ENCODE results near the gene PNO1.

The PNO1 gene

DNA sequence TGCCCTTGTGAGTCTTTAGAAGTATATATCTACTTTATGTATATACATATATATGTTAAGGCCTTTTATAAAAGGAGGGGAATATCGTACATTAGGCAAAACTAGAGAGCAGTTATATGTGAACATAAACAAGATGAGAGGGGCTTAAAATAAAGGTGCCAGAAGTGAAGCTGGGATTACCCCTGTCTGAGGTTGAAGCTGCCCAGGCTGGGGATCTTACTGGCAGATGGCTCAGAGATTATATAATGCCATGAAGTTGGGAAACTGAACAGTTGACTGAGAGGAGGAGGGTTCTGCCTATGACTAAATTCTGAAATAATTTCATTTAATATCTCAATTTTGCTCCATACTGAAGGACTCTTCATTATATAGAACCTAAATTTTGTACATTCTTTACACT lies 6.0 kb downstream of the PNO1 start:
- in situ Hi-C loops (cut with HindIII; ENCODE audit: low pct_ligation_motif_present, low sequenced_read_pairs) = no loop called here

DNA sequence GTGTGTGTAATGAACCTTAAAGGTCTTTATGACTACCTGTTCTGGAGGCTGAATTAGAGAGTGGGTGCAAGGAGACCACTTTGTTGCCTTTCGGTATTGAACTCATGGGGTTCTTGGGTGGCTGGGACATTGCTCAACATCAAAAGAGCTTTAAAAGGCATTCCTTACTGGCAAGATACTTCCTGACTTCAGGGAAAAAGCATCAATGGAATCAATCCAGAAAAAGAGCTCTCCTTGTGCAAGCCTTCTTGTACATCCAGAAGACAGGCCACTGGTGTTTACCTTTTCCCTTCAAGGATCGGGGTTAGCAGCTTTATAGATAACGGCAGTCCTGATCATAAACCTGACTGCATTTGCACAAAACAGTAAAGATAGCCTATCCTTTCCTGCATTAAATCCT lies 9.5 kb downstream of the PNO1 start:
- no peaks in the 10 kb centered on the region for H3K27me3 ChIP-seq (replicated peaks)
- no peak for DNase-seq
- in situ Hi-C loops (cut with HindIII; ENCODE audit: low pct_ligation_motif_present, low sequenced_read_pairs) = no loop called here
- H3K36me3 ChIP-seq (replicated peaks) = peaks cover 29% of the 10 kb centered on the region
- H3K4me3 ChIP-seq (ENCODE audit: low read depth, low read length) = no peak overlapping the region
- no peak overlapping the region for H3K27ac ChIP-seq
- TF ChIP-seq, protein P1, sequence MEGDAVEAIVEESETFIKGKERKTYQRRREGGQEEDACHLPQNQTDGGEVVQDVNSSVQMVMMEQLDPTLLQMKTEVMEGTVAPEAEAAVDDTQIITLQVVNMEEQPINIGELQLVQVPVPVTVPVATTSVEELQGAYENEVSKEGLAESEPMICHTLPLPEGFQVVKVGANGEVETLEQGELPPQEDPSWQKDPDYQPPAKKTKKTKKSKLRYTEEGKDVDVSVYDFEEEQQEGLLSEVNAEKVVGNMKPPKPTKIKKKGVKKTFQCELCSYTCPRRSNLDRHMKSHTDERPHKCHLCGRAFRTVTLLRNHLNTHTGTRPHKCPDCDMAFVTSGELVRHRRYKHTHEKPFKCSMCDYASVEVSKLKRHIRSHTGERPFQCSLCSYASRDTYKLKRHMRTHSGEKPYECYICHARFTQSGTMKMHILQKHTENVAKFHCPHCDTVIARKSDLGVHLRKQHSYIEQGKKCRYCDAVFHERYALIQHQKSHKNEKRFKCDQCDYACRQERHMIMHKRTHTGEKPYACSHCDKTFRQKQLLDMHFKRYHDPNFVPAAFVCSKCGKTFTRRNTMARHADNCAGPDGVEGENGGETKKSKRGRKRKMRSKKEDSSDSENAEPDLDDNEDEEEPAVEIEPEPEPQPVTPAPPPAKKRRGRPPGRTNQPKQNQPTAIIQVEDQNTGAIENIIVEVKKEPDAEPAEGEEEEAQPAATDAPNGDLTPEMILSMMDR (IDR thresholded peaks at IDR 0.05; ENCODE audit: low read depth, low read length, missing control alignments) = no peak

More for the DNA sequence above, 6.0 kb downstream of the PNO1 start:
- peaks cover 36% of the 10 kb centered on the region for H3K36me3 ChIP-seq (replicated peaks)
- TF ChIP-seq, protein P1 (IDR thresholded peaks at IDR 0.05; ENCODE audit: low read depth, low read length, missing control alignments) = no peak
- no peak overlapping the region for H3K27ac ChIP-seq
- DNase-seq = no peak
- no peaks in the 10 kb centered on the region for H3K27me3 ChIP-seq (replicated peaks)
- H3K4me3 ChIP-seq (ENCODE audit: low read depth, low read length) = no peak overlapping the region

DNA sequence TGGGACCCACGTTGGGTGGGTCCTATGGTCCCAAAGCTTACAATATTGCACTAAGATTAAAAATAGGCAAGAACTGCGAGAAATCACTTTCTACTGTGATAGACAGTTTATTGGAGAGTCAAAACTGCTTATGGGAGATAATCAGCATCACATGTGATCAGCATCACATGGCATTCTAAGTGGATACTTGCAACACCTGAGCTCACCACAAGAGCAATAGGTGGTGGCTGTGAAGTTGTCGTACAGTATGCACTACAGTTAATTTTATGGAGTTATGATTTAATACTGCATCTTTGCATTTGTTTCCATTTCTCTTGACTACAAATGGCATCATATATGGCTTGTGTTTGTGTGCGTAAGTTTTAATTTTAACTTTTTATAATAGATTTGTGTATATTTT lies 11.6 kb downstream of the PNO1 start:
- no peak overlapping the region for H3K27ac ChIP-seq
- peaks cover 21% of the 10 kb centered on the region for H3K36me3 ChIP-seq (replicated peaks)
- in situ Hi-C loops (cut with HindIII; ENCODE audit: low pct_ligation_motif_present, low sequenced_read_pairs) = no loop called here
- H3K27me3 ChIP-seq (replicated peaks) = no peaks in the 10 kb centered on the region
- TF ChIP-seq, protein P1 (IDR thresholded peaks at IDR 0.05; ENCODE audit: low read depth, low read length, missing control alignments) = no peak
- no peak overlapping the region for H3K4me3 ChIP-seq (ENCODE audit: low read depth, low read length)
- DNase-seq = no peak

DNA sequence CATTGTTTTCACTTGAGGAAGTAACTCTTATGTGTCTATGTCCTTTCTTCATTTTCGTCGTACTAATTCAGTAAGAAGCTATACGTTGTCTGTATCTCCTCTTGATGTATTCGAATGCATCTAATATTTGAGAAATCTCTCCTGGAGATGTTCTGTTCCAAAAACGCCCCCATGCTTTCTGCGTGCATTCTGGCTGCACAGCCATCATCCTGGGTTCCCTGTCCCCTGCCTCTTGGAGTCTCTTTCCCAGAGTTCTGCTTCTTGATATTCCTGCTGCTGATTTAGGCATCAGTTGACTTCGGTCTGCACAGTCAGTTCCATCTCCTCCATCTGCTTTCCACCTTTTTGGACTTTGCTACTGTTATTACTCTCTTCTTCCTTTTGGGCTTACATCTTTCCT lies 13.5 kb downstream of the PNO1 start:
- TF ChIP-seq, protein P1 (IDR thresholded peaks at IDR 0.05; ENCODE audit: low read depth, low read length, missing control alignments) = no peak
- peaks cover 23% of the 10 kb centered on the region for H3K36me3 ChIP-seq (replicated peaks)
- DNase-seq = no peak
- in situ Hi-C loops (cut with HindIII; ENCODE audit: low pct_ligation_motif_present, low sequenced_read_pairs) = no loop called here
- H3K27me3 ChIP-seq (replicated peaks) = no peaks in the 10 kb centered on the region
- no peak overlapping the region for H3K4me3 ChIP-seq (ENCODE audit: low read depth, low read length)
- H3K27ac ChIP-seq = no peak overlapping the region

DNA sequence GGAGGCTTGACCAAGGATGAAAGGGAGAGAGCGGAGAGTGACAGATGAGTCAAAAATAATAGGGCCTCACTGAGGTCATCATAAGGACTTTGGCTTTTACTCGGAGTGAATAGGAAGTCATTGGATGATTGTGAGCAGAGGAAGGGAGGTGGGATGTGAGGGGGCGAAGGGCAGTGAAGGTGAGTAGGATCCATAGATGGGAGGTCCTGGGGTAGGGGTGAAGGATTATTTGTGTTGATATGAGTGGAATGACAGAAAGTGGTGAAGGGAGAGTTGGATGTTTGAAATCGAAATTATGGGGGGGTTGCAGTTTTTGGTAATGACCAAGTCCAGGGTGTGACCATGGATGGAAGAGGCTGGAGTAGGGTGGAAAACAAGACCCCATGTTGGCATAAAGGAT lies 14.0 kb downstream of the PNO1 start:
- in situ Hi-C loops (cut with HindIII; ENCODE audit: low pct_ligation_motif_present, low sequenced_read_pairs) = no loop called here
- Histone ChIP-seq H3K4me3 (ENCODE audit: low read depth, low read length) (no peak overlapping the region), H3K27ac (no peak overlapping the region), H3K27me3 (replicated peaks) (no peaks in the 10 kb centered on the region), H3K36me3 (replicated peaks) (peaks cover 20% of the 10 kb centered on the region)
- no peak for DNase-seq
- TF ChIP-seq, protein P1 (IDR thresholded peaks at IDR 0.05; ENCODE audit: low read depth, low read length, missing control alignments) = no peak

DNA sequence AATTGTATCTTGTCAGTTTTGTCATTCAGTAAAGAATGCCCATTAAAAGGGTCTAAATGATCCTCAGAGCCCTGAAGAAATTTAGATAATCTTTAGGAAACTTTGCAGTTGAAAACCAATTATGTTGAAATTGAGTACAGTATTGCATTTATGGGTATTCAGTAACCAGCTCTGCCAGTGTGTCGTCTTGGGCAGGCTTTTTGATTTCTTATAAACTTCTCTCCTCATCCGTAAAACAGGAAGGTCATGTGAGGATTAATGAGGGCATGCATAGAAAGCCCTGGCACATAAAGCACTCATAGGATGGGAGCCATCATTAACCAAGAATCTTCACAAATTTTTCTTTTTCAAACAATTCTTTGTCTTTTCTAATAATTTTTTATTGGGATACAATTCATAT lies 14.8 kb downstream of the PNO1 start:
- H3K4me3 ChIP-seq (ENCODE audit: low read depth, low read length) = no peak overlapping the region
- H3K36me3 ChIP-seq (replicated peaks) = peaks cover 18% of the 10 kb centered on the region
- H3K27ac ChIP-seq = no peak overlapping the region
- DNase-seq = no peak
- no peaks in the 10 kb centered on the region for H3K27me3 ChIP-seq (replicated peaks)
- TF ChIP-seq, protein P1 (IDR thresholded peaks at IDR 0.05; ENCODE audit: low read depth, low read length, missing control alignments) = no peak
- in situ Hi-C loops (cut with HindIII; ENCODE audit: low pct_ligation_motif_present, low sequenced_read_pairs) = no loop called here

Measured in brain microvascular endothelial cell (primary cell).